Loucy (cell line): ENCODE measurements around the gene COPS3.

ENCODE experiments used
- H2AFZ ChIP-seq: fragments of 200-600 bp; sonication (generic); 2 replicates; pipeline ENCODE4 v1.6.0; 2016; ENCODE audit warnings: antibody characterized with exemption, mild to moderate bottlenecking, low read length, moderate library complexity
- H3F3A ChIP-seq: fragments of 200-600 bp; 2 replicates; pipeline ENCODE4 v1.6.0; 2016; ENCODE audit warnings: antibody characterized with exemption, low read depth, mild to moderate bottlenecking
- H3K27me3 ChIP-seq: fragments of 200-600 bp; sonication (generic); 2 replicates; pipeline ENCODE4 v1.6.1; 2014; ENCODE audit warnings: low read length, mild to moderate bottlenecking; ENCODE audit not compliant: insufficient read depth, poor library complexity, severe bottlenecking
- H3K36me3 ChIP-seq: fragments of 200-600 bp; sonication (generic); 2 replicates; pipeline ENCODE4 v1.6.1; 2016; ENCODE audit warnings: low read length; ENCODE audit not compliant: insufficient read depth
- H3K4me1 ChIP-seq: fragments of 200-600 bp; sonication (generic); 2 replicates; pipeline ENCODE4 v1.5.1; 2014; ENCODE audit warnings: low read length, mild to moderate bottlenecking; ENCODE audit not compliant: insufficient read depth, poor library complexity, severe bottlenecking
- H3K4me2 ChIP-seq: fragments of 200-600 bp; sonication (generic); 2 replicates; pipeline ENCODE4 v1.6.0; 2014; ENCODE audit warnings: antibody characterized with exemption, low read length, low read depth, mild to moderate bottlenecking; ENCODE audit not compliant: poor library complexity, severe bottlenecking
- H3K4me3 ChIP-seq: fragments of 200-600 bp; sonication (generic); 2 replicates; pipeline ENCODE4 v1.5.1; 2014; ENCODE audit warnings: low read length, mild to moderate bottlenecking, mixed read lengths; ENCODE audit not compliant: poor library complexity, severe bottlenecking
- H3K79me2 ChIP-seq: fragments of 200-600 bp; sonication (generic); 2 replicates; pipeline ENCODE4 v1.6.1; 2014; ENCODE audit warnings: low read length; ENCODE audit not compliant: insufficient read depth
- H3K9ac ChIP-seq: fragments of 200-600 bp; sonication (generic); 2 replicates; pipeline ENCODE4 v1.6.0; 2014; ENCODE audit warnings: mild to moderate bottlenecking, low read depth, low read length, moderate library complexity; ENCODE audit not compliant: poor library complexity, severe bottlenecking
- H3K9me2 ChIP-seq: fragments of 200-600 bp; sonication (generic); replicated peaks from 2 replicates; pipeline ENCODE4 v1.6.1; 2016; ENCODE audit warnings: low read depth, low read length, mixed read lengths
- H3K9me3 ChIP-seq: fragments of 200-600 bp; sonication (generic); 2 replicates; pipeline ENCODE4 v1.6.1; 2014; ENCODE audit warnings: mild to moderate bottlenecking, antibody characterized with exemption, low read length, low read depth; ENCODE audit not compliant: insufficient read depth
- H4K20me1 ChIP-seq: fragments of 200-600 bp; sonication (generic); 2 replicates; pipeline ENCODE4 v1.6.0; 2014; ENCODE audit warnings: antibody characterized with exemption, low read length, mild to moderate bottlenecking; ENCODE audit not compliant: insufficient read depth, poor library complexity, severe bottlenecking
- CTCF ChIP-seq: fragments of 200-600 bp; sonication (generic); conservative IDR thresholded peaks from 2 replicates; pipeline ENCODE4 v1.5.1; 2014; ENCODE audit warnings: mild to moderate bottlenecking, antibody characterized with exemption, low read length
- EZH2phosphoT487 ChIP-seq: fragments of 200-600 bp; IDR thresholded peaks from 2 replicates; pipeline ENCODE4 v1.6.1; 2018; ENCODE audit warnings: antibody characterized with exemption, mild to moderate bottlenecking, moderate library complexity, borderline replicate concordance

Gene COPS3

GRCh38 chr17:17243163-17243562 lies 37.9 kb downstream of the COPS3 start:
- TF ChIP-seq EZH2phosphoT487 (no peak), CTCF (no peak)
- H3K9me2 ChIP-seq: no peaks in the 10 kb centered on the region
- H3F3A ChIP-seq: peaks cover 4% of the 10 kb centered on the region; the same call in 1 of the 2 replicates
- peaks cover 5% of the 10 kb centered on the region; the same call in 1 of the 2 replicates for H3K79me2 ChIP-seq
- no peaks in the 10 kb centered on the region for H3K27me3 ChIP-seq
- H3K9me3 ChIP-seq: no peaks in the 10 kb centered on the region
- peaks cover 27% of the 10 kb centered on the region; the same call in 1 of the 2 replicates for H3K36me3 ChIP-seq
- H3K4me2 ChIP-seq: no peak overlapping the region
- H2AFZ ChIP-seq: no peak overlapping the region
- no peaks in the 10 kb centered on the region for H4K20me1 ChIP-seq
- H3K4me1 ChIP-seq: peaks cover 6% of the 10 kb centered on the region
- H3K9ac ChIP-seq: no peak overlapping the region
- H3K4me3 ChIP-seq: no peak overlapping the region

- H2AFZ ChIP-seq: no peak overlapping the region
Measured at GRCh38 chr17:17242246-17242645, 38.8 kb downstream of the COPS3 start.

GRCh38 chr17:17241656-17242055 lies 39.4 kb downstream of the COPS3 start:
- Histone ChIP-seq H3F3A (peaks cover under 1% of the 10 kb centered on the region; the same call in 1 of the 2 replicates), H3K36me3 (peaks cover 12% of the 10 kb centered on the region; the same call in 1 of the 2 replicates), H3K79me2 (peaks cover 10% of the 10 kb centered on the region; the same call in 1 of the 2 replicates), H3K4me2 (no peak overlapping the region), H3K4me1 (peaks cover 11% of the 10 kb centered on the region), H3K4me3 (no peak overlapping the region), H4K20me1 (no peaks in the 10 kb centered on the region), H3K9ac (no peak overlapping the region), H2AFZ (no peak overlapping the region), H3K9me2 (no peaks in the 10 kb centered on the region), H3K27me3 (no peaks in the 10 kb centered on the region), H3K9me3 (no peaks in the 10 kb centered on the region)
- TF ChIP-seq EZH2phosphoT487 (no peak), CTCF (no peak)

More at GRCh38 chr17:17242246-17242645, 38.8 kb downstream of the COPS3 start:
- H3K36me3 ChIP-seq: peaks cover 18% of the 10 kb centered on the region; the same call in 1 of the 2 replicates
- H3K9me2 ChIP-seq: no peaks in the 10 kb centered on the region
- H3K4me2 ChIP-seq: no peak overlapping the region
- no peak overlapping the region for H3K4me3 ChIP-seq
- peaks cover 7% of the 10 kb centered on the region; the same call in 1 of the 2 replicates for H3K79me2 ChIP-seq
- H3K9ac ChIP-seq: no peak overlapping the region
- no peaks in the 10 kb centered on the region for H4K20me1 ChIP-seq
- H3K9me3 ChIP-seq: no peaks in the 10 kb centered on the region
- no peaks in the 10 kb centered on the region for H3K27me3 ChIP-seq
- peaks cover 4% of the 10 kb centered on the region; the same call in 1 of the 2 replicates for H3F3A ChIP-seq
- TF ChIP-seq EZH2phosphoT487 (no peak), CTCF (no peak)
- H3K4me1 ChIP-seq: peaks cover 9% of the 10 kb centered on the region
